ENCODE results near the gene ZNF674.

ZNF674 gene

DNA sequence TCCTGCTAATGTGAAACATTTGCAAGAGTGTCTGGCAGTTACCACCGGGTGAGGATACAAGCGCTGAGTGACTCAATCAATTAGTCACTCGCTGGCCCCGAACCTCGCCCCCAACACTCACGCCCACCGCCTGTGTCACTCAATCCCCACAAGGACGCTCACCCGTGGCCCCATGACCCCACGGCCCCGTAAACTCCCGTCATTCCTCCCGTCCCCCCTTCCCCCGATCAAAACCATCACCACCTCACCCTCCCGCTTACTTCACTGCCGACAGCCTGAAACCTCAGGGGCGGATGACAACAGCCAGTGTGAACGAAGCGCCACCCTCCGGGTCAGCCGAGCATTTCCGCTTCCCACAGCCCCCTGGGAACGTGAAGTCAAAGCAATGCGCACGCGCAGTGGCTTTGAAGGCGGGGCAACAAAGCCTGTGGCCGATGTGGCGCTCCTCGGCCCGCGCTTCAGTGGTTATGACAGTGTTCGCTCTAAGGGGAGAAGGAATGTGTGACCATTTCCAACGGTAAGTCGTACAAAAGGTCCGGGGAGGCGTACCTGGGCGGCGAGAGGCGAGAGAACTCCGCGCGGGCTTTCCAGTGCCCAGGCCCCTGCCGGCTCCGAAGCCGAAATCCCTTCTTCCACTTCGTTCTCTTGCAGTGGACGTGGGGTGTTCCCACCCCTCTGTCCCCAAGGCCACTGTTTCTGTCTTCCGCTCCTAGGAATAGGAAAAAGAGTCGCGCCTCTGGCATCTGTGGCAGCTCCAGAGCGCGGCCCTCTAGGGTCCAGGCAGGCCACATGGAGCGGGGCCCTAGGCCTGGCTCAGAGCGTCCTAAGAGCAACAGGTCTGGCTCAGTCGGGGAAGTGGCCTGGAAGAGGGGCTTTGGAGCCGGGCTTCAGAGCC, at the start of gene ZNF674:
Gene ZNF674, minus strand, starts transcription at position 311 of the 895 bp plus-strand sequence. CDS start 3,334 bp downstream, outside the sequence.
- peak; percentile 93 to 95 for DNase-seq
- TF ChIP-seq POLR2A (IDR thresholded peaks at IDR 0.05; ENCODE audit: low read length) (peak; percentile 87), GATA1 (IDR thresholded peaks at IDR 0.05; ENCODE audit: low read depth, low read length) (no peak)

DNA sequence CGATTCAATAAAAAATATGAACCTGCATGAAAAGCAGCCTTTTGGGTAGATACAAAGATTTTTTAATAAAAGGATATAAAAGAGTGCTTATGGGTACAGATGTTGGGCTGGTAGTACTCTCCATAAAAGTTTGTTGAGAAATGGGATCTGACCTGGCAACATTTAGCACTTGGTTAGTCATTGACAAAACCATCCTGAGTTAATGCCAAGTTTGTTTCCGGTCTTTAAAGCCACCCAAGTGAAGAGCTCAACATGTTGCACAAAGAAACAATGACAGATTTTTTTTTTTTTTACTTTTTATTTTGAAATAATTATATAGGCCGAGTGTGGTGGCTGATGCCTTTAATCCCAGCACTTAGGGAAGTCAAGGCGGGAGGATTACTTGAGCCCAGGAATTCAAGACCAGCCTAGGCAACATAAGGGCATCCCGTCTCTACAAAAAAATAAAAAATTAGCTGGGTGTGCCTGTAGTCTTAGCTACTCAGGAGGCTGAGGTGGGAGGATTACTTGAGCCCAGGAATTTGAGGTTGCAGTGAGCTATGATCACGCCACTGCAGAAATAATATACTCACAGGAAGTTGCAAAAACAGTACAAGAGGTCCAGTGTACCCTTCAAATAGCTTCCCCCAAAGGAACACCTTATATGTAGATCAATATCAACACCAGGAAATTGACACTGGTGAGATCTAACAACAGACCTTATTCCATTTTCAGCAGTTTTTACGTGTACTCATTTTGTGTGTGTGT, 44.9 kb upstream of the ZNF674 start:
- TF ChIP-seq GATA1 (IDR thresholded peaks at IDR 0.05; ENCODE audit: low read depth, low read length) (no peak), POLR2A (IDR thresholded peaks at IDR 0.05; ENCODE audit: low read length) (no peak)
- no peak for DNase-seq

DNA sequence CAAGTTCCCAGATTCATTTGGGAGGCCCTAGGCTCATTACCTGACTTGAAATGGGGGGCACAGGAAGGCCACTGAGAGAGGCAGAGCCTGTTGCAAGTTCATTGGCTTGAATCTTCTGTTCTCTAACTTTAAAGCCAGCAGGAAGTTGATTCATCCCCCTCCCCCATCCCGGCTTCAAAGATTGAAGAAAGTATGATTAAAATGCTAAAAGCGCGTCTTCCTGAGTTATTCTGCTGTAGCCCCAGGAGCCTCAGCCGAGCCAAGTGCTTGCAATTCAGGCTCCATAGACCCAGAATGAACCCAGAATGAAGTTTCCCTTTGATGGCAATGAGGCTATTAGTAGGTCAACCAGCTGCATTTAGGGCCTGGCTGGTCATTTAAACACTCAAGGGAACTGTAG, 43.0 kb upstream of the ZNF674 start:
- no peak for TF ChIP-seq GATA1 (IDR thresholded peaks at IDR 0.05; ENCODE audit: low read depth, low read length)
- no peak for TF ChIP-seq POLR2A (IDR thresholded peaks at IDR 0.05; ENCODE audit: low read length)
- DNase-seq = no peak

DNA sequence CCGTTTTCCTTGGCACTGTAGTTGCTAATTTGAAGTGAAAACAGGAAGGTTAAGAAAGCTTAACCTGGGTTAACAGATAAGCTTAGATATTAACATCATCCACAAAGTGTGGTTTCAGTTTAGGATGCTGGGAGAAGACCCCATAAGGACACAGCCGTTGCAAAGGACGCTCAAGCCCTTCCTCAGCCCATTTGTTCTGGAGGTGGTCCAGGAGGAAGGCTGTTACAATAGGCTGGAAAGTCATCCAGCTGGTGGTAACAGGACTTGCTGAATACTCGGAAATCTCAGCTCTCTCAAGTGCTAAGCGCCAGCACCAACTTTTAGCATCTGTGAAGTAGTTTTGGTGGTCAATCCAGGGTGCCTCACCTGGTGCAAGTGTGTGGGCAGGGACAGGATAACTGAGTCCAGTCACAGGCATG, 42.5 kb upstream of the ZNF674 start:
- DNase-seq = no peak

DNA sequence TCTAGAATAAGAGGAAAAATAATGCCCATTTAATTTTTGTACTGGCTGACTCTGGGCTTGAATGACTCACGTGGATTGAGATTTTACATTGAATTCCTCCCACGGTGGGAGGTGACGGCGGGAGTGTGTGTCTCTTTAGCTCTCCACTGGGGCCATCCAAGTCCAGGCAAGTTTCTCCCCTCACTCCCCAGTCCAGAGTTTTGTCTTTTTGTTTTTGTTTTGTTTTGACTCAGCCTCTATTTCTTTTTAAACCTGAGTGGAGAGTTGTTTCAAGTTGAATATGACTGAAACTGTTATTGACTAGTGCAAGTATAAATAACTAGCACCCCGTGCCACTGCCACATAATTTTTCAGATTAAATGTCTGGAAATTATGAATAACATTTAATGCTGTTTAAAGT, 41.9 kb upstream of the ZNF674 start:
- TF ChIP-seq POLR2A (IDR thresholded peaks at IDR 0.05; ENCODE audit: low read length) (no peak), GATA1 (IDR thresholded peaks at IDR 0.05; ENCODE audit: low read depth, low read length) (no peak)
- DNase-seq = no peak

More for the DNA sequence above, 42.5 kb upstream of the ZNF674 start:
- TF ChIP-seq GATA1 (IDR thresholded peaks at IDR 0.05; ENCODE audit: low read depth, low read length) (no peak), POLR2A (IDR thresholded peaks at IDR 0.05; ENCODE audit: low read length) (no peak)

DNA sequence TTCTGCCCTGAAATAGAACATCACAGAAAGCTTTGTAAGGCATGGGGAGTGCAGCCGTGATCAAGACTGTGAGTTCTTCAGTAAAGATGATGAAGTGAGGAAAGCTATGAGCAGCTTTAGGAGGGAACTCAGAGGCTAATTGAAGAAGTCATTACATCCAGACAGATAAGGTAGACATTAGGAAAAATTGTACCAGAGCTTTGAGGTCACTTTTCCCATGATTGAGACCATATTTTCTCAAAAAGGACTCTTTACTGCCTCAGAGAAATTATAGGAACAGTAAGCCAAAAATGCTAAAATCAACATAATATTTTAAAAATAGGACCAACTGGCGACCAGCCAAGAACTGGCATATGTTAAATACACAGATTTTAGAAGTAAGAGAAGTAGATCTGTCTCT, 39.5 kb upstream of the ZNF674 start:
- DNase-seq = no peak
- TF ChIP-seq GATA1 (IDR thresholded peaks at IDR 0.05; ENCODE audit: low read depth, low read length) (no peak), POLR2A (IDR thresholded peaks at IDR 0.05; ENCODE audit: low read length) (no peak)

DNA sequence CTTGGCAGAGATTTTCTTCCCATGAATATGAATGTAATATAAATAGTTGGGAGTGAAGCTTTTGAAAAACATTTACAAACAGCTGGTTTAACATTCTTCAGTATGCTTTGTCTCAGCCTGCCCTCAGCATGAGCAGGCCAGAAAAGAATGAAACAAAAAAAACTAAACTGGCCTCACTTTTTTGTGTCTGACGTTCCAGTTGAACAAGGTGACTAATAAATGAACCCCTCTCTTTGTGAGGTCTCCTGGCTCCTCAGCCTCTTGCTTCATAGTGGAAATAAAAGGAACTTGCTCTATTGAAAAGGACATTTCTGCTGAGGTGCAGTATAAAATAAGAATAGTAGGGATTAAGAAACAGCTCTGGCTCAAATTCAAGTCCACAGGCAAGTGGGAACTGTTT, 37.7 kb upstream of the ZNF674 start:
- no peak for DNase-seq
- no peak for TF ChIP-seq GATA1 (IDR thresholded peaks at IDR 0.05; ENCODE audit: low read depth, low read length)
- no peak for TF ChIP-seq POLR2A (IDR thresholded peaks at IDR 0.05; ENCODE audit: low read length)

DNA sequence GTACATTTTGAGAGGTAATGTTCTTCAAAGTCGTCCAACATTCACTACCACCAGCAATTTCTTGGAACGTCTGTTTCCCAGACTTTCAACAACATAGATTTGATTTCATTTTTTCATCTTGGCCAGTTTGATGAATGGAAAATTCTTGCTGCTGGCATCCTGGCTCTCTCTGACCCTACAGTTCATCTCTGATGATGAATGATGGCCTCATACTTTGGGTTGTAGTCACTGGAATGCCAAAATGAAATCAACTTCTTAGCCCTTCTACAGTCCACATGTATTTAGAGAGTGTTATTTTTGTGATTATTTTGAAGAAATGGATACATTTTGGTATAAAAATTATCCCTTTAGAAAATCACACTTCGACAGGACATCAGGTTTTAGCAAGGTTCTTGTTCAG, 37.1 kb upstream of the ZNF674 start:
- TF ChIP-seq GATA1 (IDR thresholded peaks at IDR 0.05; ENCODE audit: low read depth, low read length) = no peak
- no peak for TF ChIP-seq POLR2A (IDR thresholded peaks at IDR 0.05; ENCODE audit: low read length)
- DNase-seq = no peak

DNA sequence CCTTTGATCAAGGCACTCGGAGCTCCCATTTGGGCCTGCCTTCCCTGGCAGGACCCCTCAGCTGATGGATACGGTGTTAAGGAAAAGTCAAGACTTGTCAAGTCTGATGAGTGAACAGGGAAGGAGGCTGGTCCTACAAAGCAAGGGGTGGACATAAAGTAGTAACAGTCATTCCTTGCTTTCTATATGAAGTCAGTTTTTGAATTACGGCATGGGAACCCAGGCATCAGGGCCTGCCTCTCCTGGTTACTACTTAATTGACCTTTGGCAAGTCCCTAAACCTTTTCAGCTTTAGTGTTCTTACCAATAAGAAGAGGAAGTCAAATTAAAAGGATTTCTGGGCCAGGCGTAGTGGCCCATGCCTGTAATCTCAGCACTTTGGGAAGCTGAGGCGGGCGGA, 35.4 kb upstream of the ZNF674 start:
- no peak for DNase-seq
- TF ChIP-seq GATA1 (IDR thresholded peaks at IDR 0.05; ENCODE audit: low read depth, low read length) = no peak
- TF ChIP-seq POLR2A (IDR thresholded peaks at IDR 0.05; ENCODE audit: low read length) = no peak

DNA sequence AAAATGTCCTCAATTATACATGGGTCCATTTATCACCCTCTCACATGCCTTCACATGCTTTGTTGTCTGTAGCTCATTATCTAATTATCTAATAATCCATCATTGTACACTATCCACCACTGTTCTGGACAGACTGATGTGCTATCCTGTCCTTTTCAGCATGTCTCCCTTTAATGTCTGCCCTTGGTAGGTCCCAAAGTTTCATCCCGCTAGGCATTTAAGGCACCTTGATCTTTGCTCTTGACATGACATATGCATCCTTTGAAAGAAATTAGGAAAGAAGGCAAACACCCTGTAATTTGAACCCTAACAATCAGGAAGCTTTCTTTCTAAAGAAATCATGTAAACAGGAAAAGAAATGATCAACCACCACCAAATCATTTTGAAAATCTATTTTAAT, 34.0 kb upstream of the ZNF674 start:
- DNase-seq = no peak
- no peak for TF ChIP-seq GATA1 (IDR thresholded peaks at IDR 0.05; ENCODE audit: low read depth, low read length)
- no peak for TF ChIP-seq POLR2A (IDR thresholded peaks at IDR 0.05; ENCODE audit: low read length)

DNA sequence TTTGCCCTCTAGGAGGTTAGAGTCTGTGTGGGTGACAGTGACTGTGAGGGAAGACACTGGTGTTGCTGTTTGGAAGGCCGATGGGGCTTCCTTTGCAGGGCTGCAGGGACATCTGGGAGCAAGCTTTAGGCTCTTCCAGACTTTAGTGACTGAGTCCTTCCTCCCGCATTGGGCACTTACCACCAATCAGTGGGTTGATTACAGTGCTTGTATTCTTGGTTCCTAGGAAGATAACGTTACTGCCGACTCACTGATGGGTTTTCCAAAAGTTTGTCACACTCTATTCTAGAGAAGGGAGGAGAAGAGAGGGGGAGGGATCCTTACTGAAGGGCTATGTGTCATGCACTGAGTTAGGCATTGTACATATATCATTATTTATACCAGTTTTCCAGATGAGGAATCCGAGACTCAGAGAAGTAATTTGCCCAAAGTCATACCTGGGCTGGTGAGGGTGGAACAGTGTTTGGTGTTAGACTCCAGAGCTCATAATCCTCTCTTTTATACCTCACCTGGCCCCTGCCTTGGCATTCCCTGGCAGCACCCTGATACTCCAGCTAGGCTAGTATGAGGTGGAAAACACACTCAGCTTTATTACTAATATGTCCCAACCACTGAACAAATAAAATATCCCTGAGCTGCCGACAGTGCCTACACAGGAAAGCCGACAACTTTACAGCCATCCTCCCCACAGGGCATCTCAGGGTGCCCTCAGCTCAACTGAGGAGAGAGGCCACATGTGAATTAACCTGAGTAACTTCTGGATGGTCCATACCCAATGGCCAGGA, 32.2 kb upstream of the ZNF674 start:
- no peak for TF ChIP-seq GATA1 (IDR thresholded peaks at IDR 0.05; ENCODE audit: low read depth, low read length)
- TF ChIP-seq POLR2A (IDR thresholded peaks at IDR 0.05; ENCODE audit: low read length) = no peak
- DNase-seq = no peak

DNA sequence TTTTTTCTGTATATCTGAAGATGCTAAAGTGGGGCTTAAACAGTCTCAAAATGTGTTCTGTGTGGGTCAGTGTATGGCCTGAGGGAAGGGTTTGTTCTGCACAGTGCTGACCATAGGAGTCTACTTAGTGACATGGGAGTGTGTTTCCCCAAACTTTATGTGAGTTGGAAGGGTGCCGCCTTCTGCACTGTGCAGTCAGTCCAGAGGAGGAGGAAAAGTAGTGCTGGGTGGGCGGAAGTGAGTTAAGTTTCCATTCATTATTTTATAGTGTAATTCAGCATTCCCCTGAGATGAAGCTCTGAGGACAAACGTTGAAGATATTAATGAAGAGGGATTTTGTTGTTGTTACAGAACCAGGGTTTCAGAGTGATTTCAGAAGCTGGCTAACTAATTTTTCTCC, 31.2 kb upstream of the ZNF674 start:
- no peak for TF ChIP-seq POLR2A (IDR thresholded peaks at IDR 0.05; ENCODE audit: low read length)
- no peak for TF ChIP-seq GATA1 (IDR thresholded peaks at IDR 0.05; ENCODE audit: low read depth, low read length)
- DNase-seq = no peak

DNA sequence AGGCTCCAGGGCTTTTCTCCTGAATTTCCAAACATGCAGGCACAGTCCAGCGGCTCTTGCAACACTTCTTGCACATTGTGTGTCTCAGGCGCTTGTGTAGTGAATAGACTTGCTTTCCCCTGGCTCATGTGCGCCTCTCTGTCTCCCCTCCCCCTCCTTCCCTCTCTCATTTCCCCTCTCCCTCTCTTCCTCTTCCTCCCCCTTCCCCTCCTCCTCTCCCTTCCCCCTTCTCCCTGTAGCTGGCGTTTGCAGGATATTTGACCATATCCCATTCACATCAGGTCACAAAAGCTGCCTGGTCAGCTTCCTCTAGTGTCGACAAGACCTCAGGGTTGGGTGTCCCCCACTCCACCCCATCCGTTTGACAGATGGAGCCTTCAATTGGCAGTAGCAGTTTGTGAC, 30.8 kb upstream of the ZNF674 start:
- no peak for DNase-seq
- no peak for TF ChIP-seq GATA1 (IDR thresholded peaks at IDR 0.05; ENCODE audit: low read depth, low read length)
- no peak for TF ChIP-seq POLR2A (IDR thresholded peaks at IDR 0.05; ENCODE audit: low read length)

DNA sequence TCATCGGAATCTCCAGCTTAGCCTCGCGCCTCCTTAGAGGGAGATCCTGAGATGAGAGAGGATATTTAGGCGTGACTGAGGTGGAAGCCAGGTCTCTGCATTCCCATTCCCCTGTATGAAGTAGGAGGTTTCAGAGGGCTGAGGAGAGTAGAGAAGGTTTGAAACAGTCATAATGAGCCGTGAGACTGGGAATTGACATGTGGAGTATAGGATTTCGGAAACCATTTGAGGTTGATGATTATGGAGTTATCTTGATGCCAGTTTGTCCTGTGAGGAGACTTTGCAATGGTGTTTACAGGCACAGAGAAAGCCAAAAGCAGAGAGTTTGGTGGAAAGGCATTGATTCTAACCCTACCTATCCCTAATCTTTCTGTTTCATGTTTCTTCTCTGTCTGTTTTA, 30.4 kb upstream of the ZNF674 start:
- no peak for TF ChIP-seq POLR2A (IDR thresholded peaks at IDR 0.05; ENCODE audit: low read length)
- no peak for TF ChIP-seq GATA1 (IDR thresholded peaks at IDR 0.05; ENCODE audit: low read depth, low read length)

More for the DNA sequence above, 30.4 kb upstream of the ZNF674 start:
- no peak for DNase-seq

All from erythroblast (primary cell).